Suprapubic skin (tissue), 4 donors: ENCODE measurements around the gene MRGPRF. TPM values are rescaled to one million over a fixed set of nuclear protein-coding genes. Genes with fewer than 3 reads are reported as not detected.

Experiments
- DNase-seq, 2 donors: peaks; one replicate each; pipeline ENCODE4 v3.0.0-alpha.2; 2019; ENCODE audit warnings: low spot score in 2 of 2
- H3K27ac ChIP-seq: fragments of 200-600 bp; sonication (generic); one replicate; pipeline ENCODE4 v1.5.1; 2019
- H3K27me3 ChIP-seq: fragments of 200-600 bp; sonication (generic); one replicate; pipeline ENCODE4 v1.5.1; 2019
- H3K36me3 ChIP-seq: fragments of 200-600 bp; sonication (generic); one replicate; pipeline ENCODE4 v1.5.1; 2019
- H3K4me1 ChIP-seq: fragments of 200-600 bp; sonication (generic); one replicate; pipeline ENCODE4 v1.5.1; 2019
- H3K4me3 ChIP-seq: fragments of 200-600 bp; sonication (generic); one replicate; pipeline ENCODE4 v1.5.1; 2019; ENCODE audit warnings: mild to moderate bottlenecking
- H3K9me3 ChIP-seq: fragments of 200-600 bp; sonication (generic); one replicate; pipeline ENCODE4 v1.5.1; 2019
- EP300 ChIP-seq: sonication (generic); formaldehyde crosslinking; IDR thresholded peaks from one replicate; pipeline ENCODE4 v1.6.1; 2017; ENCODE audit warnings: antibody characterized with exemption
- POLR2A ChIP-seq, 2 donors: fragments of 450-650 bp; IDR thresholded peaks; one replicate each; pipeline ENCODE4 v1.6.1; 2017; ENCODE audit warnings: antibody characterized with exemption in 2 of 2, mild to moderate bottlenecking in 2 of 2, moderate library complexity in 2 of 2
- POLR2AphosphoS5 ChIP-seq, 3 donors: sonication (generic); formaldehyde crosslinking; IDR thresholded peaks; one replicate each; pipeline ENCODE4 v1.6.1; 2017; ENCODE audit warnings: antibody characterized with exemption in 3 of 3
- WGBS: methylation state at CpG from one replicate; pipeline ENCODE4 v1.1.5; 2018; 5-methylcytosine and 5-hydroxymethylcytosine counted together
- total RNA-seq, 4 donors: library from RNA; depleted of rRNA; stranded (reverse); fragments of >200 nt; gene quantifications; one replicate each; pipeline ENCODE4 v1.1.0, GENCODE V29; 2016
- TF ChIP-seq, protein P1 (sequence below), 2 donors: fragments of 200-600 bp in 1 of 2; fragments of 450-650 bp in 1 of 2; sonication (generic) in 1 of 2; IDR thresholded peaks; one replicate each; pipeline ENCODE4 v1.5.1; 2016 to 2019; ENCODE audit warnings: antibody characterized with exemption in 2 of 2, mild to moderate bottlenecking in 1 of 2, moderate library complexity in 1 of 2

Gene MRGPRF
- total RNA-seq, 4 donors from 2014 or later, result 2.0 to 9.8 (median 4.8) TPM

DNA sequence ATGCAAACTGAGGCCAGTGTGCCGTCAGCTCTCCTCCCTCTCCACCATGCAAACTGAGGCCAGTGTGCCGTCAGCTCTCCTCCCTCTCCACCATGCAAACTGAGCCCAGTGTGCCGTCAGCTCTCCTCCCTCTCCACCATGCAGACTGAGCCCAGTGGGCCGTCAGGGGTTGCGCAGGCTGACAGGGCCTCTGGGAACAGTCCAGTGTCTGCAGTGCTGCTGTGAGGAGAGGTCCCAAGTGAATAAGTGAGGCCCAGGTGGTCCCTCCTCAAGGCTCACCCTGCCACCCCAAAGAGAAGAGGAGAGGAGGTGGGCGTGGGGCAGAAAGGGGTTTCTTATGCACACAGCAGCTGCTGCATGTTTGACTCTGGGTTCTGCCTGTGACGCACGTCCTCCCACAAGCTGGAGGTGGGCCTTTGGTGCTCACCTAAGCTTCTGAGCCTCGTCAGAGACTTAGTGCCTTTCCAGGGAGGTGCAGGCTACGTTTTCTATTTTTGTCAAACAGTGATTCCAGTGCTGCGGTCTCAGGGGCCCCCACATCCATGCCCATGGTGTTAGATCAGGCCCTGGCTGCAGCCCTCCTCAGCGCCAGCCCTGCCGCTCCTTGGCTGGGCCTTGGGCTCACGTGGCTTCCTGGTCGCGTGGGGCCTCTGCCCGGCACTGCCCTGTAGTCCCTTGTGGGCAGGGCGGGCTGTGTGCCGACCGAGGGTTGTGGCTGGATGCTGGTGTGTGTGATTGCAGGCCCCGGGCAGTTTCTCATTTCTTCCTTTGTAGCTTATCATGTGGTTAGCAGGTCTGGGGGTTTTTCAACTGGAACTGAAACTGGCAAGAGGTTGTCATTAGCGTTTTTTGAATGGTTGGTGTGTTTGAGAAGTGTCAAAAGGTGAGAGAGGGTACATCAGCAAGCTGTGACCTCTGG, 42.8 kb upstream of the MRGPRF start:
- TF ChIP-seq POLR2A (IDR thresholded peaks at IDR 0.05) (no peak), POLR2AphosphoS5 (IDR thresholded peaks at IDR 0.05) (no peak)
- TF ChIP-seq, protein P1, sequence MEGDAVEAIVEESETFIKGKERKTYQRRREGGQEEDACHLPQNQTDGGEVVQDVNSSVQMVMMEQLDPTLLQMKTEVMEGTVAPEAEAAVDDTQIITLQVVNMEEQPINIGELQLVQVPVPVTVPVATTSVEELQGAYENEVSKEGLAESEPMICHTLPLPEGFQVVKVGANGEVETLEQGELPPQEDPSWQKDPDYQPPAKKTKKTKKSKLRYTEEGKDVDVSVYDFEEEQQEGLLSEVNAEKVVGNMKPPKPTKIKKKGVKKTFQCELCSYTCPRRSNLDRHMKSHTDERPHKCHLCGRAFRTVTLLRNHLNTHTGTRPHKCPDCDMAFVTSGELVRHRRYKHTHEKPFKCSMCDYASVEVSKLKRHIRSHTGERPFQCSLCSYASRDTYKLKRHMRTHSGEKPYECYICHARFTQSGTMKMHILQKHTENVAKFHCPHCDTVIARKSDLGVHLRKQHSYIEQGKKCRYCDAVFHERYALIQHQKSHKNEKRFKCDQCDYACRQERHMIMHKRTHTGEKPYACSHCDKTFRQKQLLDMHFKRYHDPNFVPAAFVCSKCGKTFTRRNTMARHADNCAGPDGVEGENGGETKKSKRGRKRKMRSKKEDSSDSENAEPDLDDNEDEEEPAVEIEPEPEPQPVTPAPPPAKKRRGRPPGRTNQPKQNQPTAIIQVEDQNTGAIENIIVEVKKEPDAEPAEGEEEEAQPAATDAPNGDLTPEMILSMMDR (IDR thresholded peaks at IDR 0.05), result no peak
- H3K4me3 ChIP-seq, result no peak overlapping the region
- peak in 1 of 2 donors; percentile 80 for DNase-seq
- no peaks in the 10 kb centered on the region for H3K9me3 ChIP-seq
- H3K27me3 ChIP-seq, result no peaks in the 10 kb centered on the region
- no peak overlapping the region for H3K27ac ChIP-seq
- WGBS, result 88% methylated on average over 9 of the region's 22 CpGs
- peaks cover 50% of the 10 kb centered on the region for H3K36me3 ChIP-seq
- peaks cover 28% of the 10 kb centered on the region for H3K4me1 ChIP-seq

DNA sequence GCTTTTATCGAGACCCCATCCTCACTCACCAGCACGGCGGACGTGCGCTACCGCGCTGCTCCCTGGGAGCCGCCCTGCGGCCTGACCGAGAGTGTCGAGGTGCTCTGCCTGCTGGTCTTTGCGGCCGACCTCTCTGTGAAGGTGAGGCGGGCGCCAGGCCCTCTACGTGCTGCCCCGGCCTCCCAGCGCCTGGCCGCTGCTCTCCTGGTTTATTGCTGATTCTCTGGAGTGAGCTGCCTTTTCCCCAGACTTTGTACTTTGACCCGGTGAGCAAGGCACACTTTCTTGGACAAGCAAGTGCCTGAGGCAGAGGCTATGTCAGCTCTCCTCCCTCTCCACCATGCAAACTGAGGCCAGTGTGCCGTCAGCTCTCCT, 42.2 kb upstream of the MRGPRF start:
- no peak for DNase-seq
- TF ChIP-seq POLR2AphosphoS5 (IDR thresholded peaks at IDR 0.05) (no peak), POLR2A (IDR thresholded peaks at IDR 0.05) (no peak), EP300 (no peak)
- Histone ChIP-seq H3K9me3 (no peaks in the 10 kb centered on the region), H3K4me3 (no peak overlapping the region), H3K36me3 (peaks cover 50% of the 10 kb centered on the region), H3K27ac (no peak overlapping the region), H3K27me3 (no peaks in the 10 kb centered on the region), H3K4me1 (peaks cover 35% of the 10 kb centered on the region)
- WGBS, result 95% methylated on average over 21 of the region's 21 CpGs

DNA sequence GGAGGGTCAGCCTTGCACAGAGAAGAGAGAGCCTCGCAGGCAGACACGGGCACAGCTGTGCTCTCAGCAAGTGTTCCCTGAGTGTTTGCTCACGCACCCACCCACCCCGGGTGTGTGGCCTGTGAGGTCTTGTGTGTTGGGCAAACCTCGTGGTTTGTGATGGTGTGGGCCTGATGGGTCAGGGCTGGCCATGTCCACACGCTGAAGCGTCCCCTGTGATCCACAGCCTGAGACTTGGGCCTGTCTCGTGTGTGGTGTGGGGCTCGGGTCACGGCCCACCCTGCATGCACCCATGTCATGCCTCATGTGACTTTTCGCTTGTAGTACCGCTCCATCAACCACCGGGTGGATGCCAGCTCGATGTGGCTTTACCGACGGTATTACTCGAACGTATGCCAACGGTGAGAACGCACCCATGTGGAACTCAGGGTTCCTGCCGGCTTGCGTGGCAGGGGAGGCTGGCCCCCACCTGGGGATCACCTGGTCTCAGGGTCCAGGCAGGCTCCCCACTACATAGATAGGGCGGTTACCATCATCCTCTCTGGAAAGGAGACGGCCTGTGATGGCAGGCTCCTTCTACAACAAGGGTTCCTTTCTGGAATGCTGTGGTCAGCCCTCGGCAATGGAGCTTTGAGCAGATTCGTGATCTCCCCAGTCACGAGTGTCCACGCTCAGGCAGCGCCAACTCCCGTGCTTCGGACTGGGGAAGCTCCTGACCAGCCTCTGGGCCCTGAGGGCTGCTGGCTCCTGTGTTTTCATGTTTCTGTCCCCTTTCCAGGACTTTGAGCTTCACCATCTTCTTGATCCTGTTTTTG, 41.6 kb upstream of the MRGPRF start:
- Histone ChIP-seq H3K36me3 (peaks cover 46% of the 10 kb centered on the region), H3K27me3 (no peaks in the 10 kb centered on the region), H3K9me3 (no peaks in the 10 kb centered on the region), H3K4me1 (peaks cover 41% of the 10 kb centered on the region), H3K4me3 (no peak overlapping the region), H3K27ac (no peak overlapping the region)
- 93% methylated on average over 20 of the region's 31 CpGs for WGBS
- no peak for DNase-seq
- TF ChIP-seq POLR2A (IDR thresholded peaks at IDR 0.05), result no peak
- TF ChIP-seq, protein P1 (IDR thresholded peaks at IDR 0.05), result no peak

DNA sequence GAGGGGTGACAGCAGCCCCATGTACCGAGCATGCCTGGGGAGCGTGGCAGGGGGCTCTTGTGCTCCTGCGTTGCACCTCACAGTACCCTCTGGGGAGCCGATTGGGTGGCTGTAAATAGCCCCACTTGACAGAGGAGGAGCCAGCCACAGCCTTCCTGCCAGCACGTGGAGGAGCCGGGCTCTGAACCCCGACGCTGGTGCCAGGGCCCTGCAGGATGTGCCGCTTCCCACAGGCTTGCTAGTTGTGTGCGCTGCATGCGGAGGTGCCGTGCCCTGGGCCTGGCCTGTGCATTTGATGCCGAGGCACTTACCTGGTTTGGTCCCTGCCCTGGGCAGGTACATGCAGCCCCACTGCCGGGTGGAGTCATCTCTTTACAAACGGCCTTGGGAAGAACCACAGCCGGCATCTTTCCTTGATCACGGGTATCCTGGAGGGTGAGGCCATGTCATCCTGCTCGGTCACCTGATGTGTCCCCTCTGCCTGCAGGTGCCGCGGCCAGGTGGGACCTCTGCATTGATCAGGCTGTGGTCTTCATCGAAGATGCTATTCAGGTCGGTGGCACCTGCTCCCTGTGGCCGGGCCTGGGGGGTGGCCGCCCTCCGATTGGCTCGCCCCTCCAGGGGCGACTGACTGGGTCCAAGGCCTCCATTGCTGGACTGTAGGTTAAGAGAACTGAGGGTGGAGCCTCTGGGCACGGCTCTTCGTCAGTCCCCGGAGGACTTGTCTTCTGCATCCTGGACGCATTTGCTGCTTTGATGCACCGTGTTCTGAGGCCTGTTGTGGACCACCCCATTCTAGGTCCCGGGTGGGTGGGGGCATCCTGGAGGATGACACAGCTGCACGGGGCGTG, 40.7 kb upstream of the MRGPRF start:
- 82% methylated on average over 6 of the region's 35 CpGs for WGBS
- Histone ChIP-seq H3K4me1 (peaks cover 46% of the 10 kb centered on the region), H3K36me3 (peaks cover 38% of the 10 kb centered on the region), H3K27me3 (no peaks in the 10 kb centered on the region), H3K4me3 (no peak overlapping the region), H3K27ac (no peak overlapping the region), H3K9me3 (no peaks in the 10 kb centered on the region)
- DNase-seq, result no peak
- TF ChIP-seq, protein P1 (IDR thresholded peaks at IDR 0.05), result no peak
- TF ChIP-seq POLR2A (IDR thresholded peaks at IDR 0.05) (no peak), EP300 (no peak), POLR2AphosphoS5 (IDR thresholded peaks at IDR 0.05) (no peak)

DNA sequence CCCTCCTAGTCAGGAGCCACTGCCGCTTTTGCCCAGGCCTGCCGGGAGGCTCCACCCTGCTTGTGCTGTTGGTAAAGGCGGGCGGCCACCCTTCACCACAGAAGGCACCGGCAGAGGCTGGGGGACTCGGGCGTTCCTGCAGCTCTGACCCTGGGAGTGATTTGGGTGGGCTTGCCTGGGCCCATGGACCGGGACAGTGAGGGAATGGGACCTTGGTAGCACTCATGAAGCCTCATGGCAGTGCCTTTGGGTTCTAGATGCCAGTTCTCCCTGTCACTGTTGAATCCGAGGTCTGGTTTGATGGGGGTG, 40.1 kb upstream of the MRGPRF start:
- Histone ChIP-seq H3K4me1 (peaks cover 50% of the 10 kb centered on the region), H3K4me3 (no peak overlapping the region), H3K27me3 (no peaks in the 10 kb centered on the region), H3K27ac (peak overlapping the region; percentile 21), H3K9me3 (no peaks in the 10 kb centered on the region), H3K36me3 (peaks cover 32% of the 10 kb centered on the region)
- TF ChIP-seq POLR2AphosphoS5 (IDR thresholded peaks at IDR 0.05) (no peak), POLR2A (IDR thresholded peaks at IDR 0.05) (no peak), EP300 (no peak)
- TF ChIP-seq, protein P1 (IDR thresholded peaks at IDR 0.05), result no peak
- 100% methylated on average over 1 of the region's 9 CpGs for WGBS
- DNase-seq, result no peak
